Measurements from ENCODE around the gene CC2D1B. TPM values are rescaled to one million over a fixed set of nuclear protein-coding genes. Genes with fewer than 3 reads are reported as not detected.

Gene CC2D1B
- total and polyA plus RNA-seq, 2 donors (not counting 3 experiments of a cell fraction or from before 2014, with no cell fraction given): 16.9 to 32.6 TPM

DNA sequence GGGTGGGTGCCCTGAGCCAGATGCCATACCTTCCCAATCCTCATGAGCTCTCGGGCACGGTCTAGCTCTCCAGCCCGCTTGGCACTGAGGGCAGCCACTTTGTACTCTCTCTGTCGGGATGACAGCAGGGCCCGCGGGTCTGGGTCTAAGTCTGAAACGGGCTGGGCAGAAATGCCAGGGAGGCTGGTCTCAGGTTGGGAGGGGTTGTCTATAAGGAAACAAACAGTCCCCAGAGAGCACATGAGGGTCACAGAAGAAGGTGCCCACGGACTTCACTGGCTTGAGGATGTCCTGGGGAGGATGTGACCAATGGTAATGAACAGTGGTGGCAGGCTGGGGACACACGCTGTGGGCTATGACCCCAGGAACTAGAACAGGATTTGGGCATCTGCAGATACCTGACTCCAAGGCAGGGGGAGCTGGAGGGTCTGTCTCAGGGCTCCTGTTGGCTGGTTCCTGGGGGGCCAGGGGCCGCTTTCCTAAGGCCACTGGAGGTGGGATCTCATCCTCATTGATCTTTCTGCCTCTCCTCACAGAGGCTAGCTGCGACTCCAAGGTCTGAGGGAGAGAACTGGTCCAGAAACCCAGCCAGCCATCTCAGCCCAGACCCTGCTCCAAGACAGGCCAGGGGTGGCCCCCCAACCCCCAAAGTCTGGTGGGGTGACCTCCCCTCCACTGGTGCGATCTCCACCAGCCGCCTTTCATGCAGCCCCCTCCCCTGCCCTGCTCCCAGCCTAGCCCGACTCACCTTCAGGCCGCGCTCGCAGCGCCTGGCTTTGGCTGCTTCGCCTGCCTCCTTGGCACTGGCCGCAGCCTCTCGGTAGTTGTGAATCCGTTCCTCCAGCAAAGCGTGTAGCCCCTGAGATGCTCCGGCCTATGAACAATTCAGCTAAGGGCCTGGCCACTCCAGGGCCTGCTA, 6.1 kb downstream of the CC2D1B start:
- Histone ChIP-seq H3K4me3 (replicated peaks in 1 of 3; ENCODE audit: insufficient read depth in 1 of 3, low read depth in 1 of 3, low read length in 3 of 3) (no peak overlapping the region), H3K27me3 (ENCODE audit: control insufficient read depth in 2 of 2, insufficient read depth in 2 of 2, low read length in 2 of 2) (no peaks in the 10 kb centered on the region), H3K9ac (replicated peaks; ENCODE audit: extremely low read depth, insufficient read depth, low read length) (no peak overlapping the region), H3K27ac (ENCODE audit: insufficient read depth, low read depth, low read length) (no peak overlapping the region), H3K9me1 (replicated peaks; ENCODE audit: control insufficient read depth, extremely low read depth, insufficient read depth, low read length) (no peaks in the 10 kb centered on the region), H3K4me1 (ENCODE audit: control insufficient read depth, extremely low read depth, insufficient read depth, low read length) (peaks cover 5% of the 10 kb centered on the region), H3K36me3 (ENCODE audit: control insufficient read depth in 2 of 2, extremely low read depth in 1 of 2, insufficient read depth in 2 of 2, low read length in 2 of 2) (peaks cover 25 to 77% of the 10 kb centered on the region in 2 experiments), H3K9me3 (replicated peaks; ENCODE audit: control insufficient read depth, insufficient read depth, low read length) (no peaks in the 10 kb centered on the region), H3K79me2 (ENCODE audit: control insufficient read depth, insufficient read depth, low read length) (peaks cover 18% of the 10 kb centered on the region), H3K4me2 (ENCODE audit: insufficient read depth, low read length) (no peak overlapping the region), H4K20me1 (replicated peaks; ENCODE audit: control insufficient read depth, extremely low read depth, insufficient read depth, low read length) (no peaks in the 10 kb centered on the region), H2AFZ (ENCODE audit: low read depth, low read length) (no peak overlapping the region)
- intact Hi-C loops (cut with micrococcal nuclease): no loop called here
- dilution Hi-C loops (cut with MboI; ENCODE audit: extremely low pct_ligation_motif_present, low sequenced_read_pairs): no loop called here
- BruUV-seq (replicated peaks): no TSS peak
- ChIA-PET POLR2A (no interaction called here), CTCF (interaction anchor here (0.5 to 1.5 kb wide), 2 partner anchors 8 to 381 kb away, joined by 3 to 4 read pairs; no protein-coding TSS in a partner anchor)
- no peak for TF ChIP-seq POLR2A (IDR thresholded peaks at IDR 0.05; ENCODE audit: low read depth, low read length)
- no peak for DNase-seq (ENCODE audit: low read depth, low spot score)
- no peak for FAIRE-seq

DNA sequence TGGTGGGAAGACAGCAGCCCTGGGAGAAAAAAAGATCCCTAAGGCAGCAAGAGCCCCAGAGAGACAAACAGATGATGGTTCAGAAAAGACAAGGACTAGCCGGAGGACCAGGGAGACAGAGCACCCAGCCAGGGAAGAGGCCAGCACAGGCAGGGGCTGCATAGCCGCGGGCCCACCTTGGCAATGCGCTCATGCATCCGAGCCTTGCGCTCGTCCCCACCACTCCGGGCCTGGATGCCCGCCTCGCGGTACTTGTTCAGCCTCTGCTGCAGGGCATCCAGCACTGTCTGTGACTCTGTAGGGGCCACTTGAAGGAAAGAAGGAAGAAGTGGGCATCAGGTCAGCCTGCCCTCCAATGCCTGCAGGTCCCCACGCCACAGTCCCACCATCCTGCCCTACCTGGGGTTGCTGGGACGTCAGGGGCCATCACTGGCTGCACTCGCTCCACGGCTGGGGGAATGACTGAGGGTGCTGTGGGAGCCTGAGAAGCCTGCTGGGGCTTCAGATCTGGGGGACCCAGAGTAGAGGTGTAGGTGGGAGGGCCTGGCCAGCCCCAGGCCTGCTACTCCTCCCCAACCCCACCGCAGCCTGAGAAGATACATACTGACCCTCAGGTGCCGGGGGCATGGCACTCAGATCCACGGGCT, 7.0 kb downstream of the CC2D1B start:
- Histone ChIP-seq H2AFZ (ENCODE audit: low read depth, low read length) (no peak overlapping the region), H4K20me1 (replicated peaks; ENCODE audit: control insufficient read depth, extremely low read depth, insufficient read depth, low read length) (no peaks in the 10 kb centered on the region), H3K4me1 (ENCODE audit: control insufficient read depth, extremely low read depth, insufficient read depth, low read length) (no peaks in the 10 kb centered on the region), H3K27me3 (ENCODE audit: control insufficient read depth in 2 of 2, insufficient read depth in 2 of 2, low read length in 2 of 2) (no peaks in the 10 kb centered on the region), H3K36me3 (ENCODE audit: control insufficient read depth in 2 of 2, extremely low read depth in 1 of 2, insufficient read depth in 2 of 2, low read length in 2 of 2) (peaks cover 35 to 84% of the 10 kb centered on the region in 2 experiments), H3K79me2 (ENCODE audit: control insufficient read depth, insufficient read depth, low read length) (peaks cover 8% of the 10 kb centered on the region), H3K9me1 (replicated peaks; ENCODE audit: control insufficient read depth, extremely low read depth, insufficient read depth, low read length) (no peaks in the 10 kb centered on the region), H3K27ac (ENCODE audit: insufficient read depth, low read depth, low read length) (no peak overlapping the region), H3K4me3 (replicated peaks in 1 of 3; ENCODE audit: insufficient read depth in 1 of 3, low read depth in 1 of 3, low read length in 3 of 3) (no peak overlapping the region), H3K4me2 (ENCODE audit: insufficient read depth, low read length) (no peak overlapping the region), H3K9ac (replicated peaks; ENCODE audit: extremely low read depth, insufficient read depth, low read length) (no peak overlapping the region), H3K9me3 (replicated peaks; ENCODE audit: control insufficient read depth, insufficient read depth, low read length) (no peaks in the 10 kb centered on the region)
- FAIRE-seq: no peak
- no TSS peak for BruUV-seq (replicated peaks)
- CTCF ChIA-PET: interaction anchor here (1.5 kb wide), 1 partner anchor 9 kb away, joined by 4 read pairs; no protein-coding TSS in a partner anchor
- dilution Hi-C loops (cut with MboI; ENCODE audit: extremely low pct_ligation_motif_present, low sequenced_read_pairs) (no loop called here), intact Hi-C loops (cut with micrococcal nuclease) (no loop called here)
- TF ChIP-seq FOS (IDR thresholded peaks at IDR 0.05; ENCODE audit: borderline replicate concordance, insufficient read depth, low read length) (no peak), POLR2AphosphoS5 (IDR thresholded peaks at IDR 0.05; ENCODE audit: insufficient read depth, low read depth, low read length) (no peak), POLR2A (IDR thresholded peaks at IDR 0.05; ENCODE audit: low read depth, low read length) (no peak), JUN (IDR thresholded peaks at IDR 0.05; ENCODE audit: borderline replicate concordance, insufficient read depth, insufficient read length, low read depth) (no peak), GATA2 (IDR thresholded peaks at IDR 0.05; ENCODE audit: insufficient read depth, insufficient read length, low read depth, low read length) (no peak), MYC (IDR thresholded peaks at IDR 0.05; ENCODE audit: low read depth, low read length) (no peak), EZH2 (IDR thresholded peaks at IDR 0.05; ENCODE audit: borderline replicate concordance, low read depth, low read length, severe bottlenecking) (no peak)
- TF ChIP-seq, protein P1, sequence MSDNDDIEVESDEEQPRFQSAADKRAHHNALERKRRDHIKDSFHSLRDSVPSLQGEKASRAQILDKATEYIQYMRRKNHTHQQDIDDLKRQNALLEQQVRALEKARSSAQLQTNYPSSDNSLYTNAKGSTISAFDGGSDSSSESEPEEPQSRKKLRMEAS (IDR thresholded peaks at IDR 0.05; ENCODE audit: insufficient read depth, insufficient read length): no peak
- TF ChIP-seq, protein P2, sequence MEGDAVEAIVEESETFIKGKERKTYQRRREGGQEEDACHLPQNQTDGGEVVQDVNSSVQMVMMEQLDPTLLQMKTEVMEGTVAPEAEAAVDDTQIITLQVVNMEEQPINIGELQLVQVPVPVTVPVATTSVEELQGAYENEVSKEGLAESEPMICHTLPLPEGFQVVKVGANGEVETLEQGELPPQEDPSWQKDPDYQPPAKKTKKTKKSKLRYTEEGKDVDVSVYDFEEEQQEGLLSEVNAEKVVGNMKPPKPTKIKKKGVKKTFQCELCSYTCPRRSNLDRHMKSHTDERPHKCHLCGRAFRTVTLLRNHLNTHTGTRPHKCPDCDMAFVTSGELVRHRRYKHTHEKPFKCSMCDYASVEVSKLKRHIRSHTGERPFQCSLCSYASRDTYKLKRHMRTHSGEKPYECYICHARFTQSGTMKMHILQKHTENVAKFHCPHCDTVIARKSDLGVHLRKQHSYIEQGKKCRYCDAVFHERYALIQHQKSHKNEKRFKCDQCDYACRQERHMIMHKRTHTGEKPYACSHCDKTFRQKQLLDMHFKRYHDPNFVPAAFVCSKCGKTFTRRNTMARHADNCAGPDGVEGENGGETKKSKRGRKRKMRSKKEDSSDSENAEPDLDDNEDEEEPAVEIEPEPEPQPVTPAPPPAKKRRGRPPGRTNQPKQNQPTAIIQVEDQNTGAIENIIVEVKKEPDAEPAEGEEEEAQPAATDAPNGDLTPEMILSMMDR (IDR thresholded peaks at IDR 0.05; ENCODE audit: extremely low read depth in 1 of 2, insufficient read depth in 1 of 2, low read depth in 1 of 2, low read length in 2 of 2): no peak
- no peak for DNase-seq (ENCODE audit: low read depth, low spot score)
- POLR2A ChIA-PET: no interaction called here

All from endothelial cell of umbilical vein (primary cell).